Progenitor cell of endocrine pancreas (in vitro differentiated cells): ENCODE results near the gene FCHSD2. TPM values are rescaled to one million over a fixed set of nuclear protein-coding genes. Genes with fewer than 3 reads are reported as not detected.

ENCODE experiments used
- DNase-seq: peaks from one replicate; pipeline ENCODE4 v3.0.0; 2021; ENCODE audit warnings: low spot score; ENCODE audit not compliant: unreplicated experiment
- H3K27ac Mint-ChIP-seq: 2 replicates; pipeline ENCODE4 v1.8.0; 2021; ENCODE audit warnings: mild to moderate bottlenecking, moderate library complexity, mixed read lengths
- H3K27me3 Mint-ChIP-seq: 2 replicates; pipeline ENCODE4 v1.8.0; 2021; ENCODE audit warnings: mixed read lengths
- H3K36me3 Mint-ChIP-seq: 2 replicates; pipeline ENCODE4 v1.8.0; 2022; ENCODE audit warnings: mixed read lengths; ENCODE audit not compliant: insufficient read depth
- H3K4me1 Mint-ChIP-seq: 2 replicates; pipeline ENCODE4 v1.8.0; 2021; ENCODE audit warnings: low read depth, mixed read lengths
- H3K4me3 Mint-ChIP-seq: 2 replicates; pipeline ENCODE4 v1.8.0; 2021; ENCODE audit warnings: low read depth, mild to moderate bottlenecking, moderate library complexity, mixed read lengths
- H3K9me3 Mint-ChIP-seq: 2 replicates; pipeline ENCODE4 v1.8.0; 2021; ENCODE audit warnings: low read depth, mixed read lengths
- CTCF ChIP-seq: fragments of 200-600 bp; sonication (generic); IDR thresholded peaks from one replicate; pipeline ENCODE4 v1.5.0; 2021; ENCODE audit warnings: antibody characterized with exemption, mild to moderate bottlenecking; ENCODE audit not compliant: unreplicated experiment
- total RNA-seq: library from RNA; stranded (reverse); gene quantifications from 2 replicates; pipeline ENCODE4 v1.2.1, GENCODE V29; 2021

Gene FCHSD2
- total RNA-seq, 1 donor from 2014 or later = 35.4 TPM

GRCh38 chr11:73001615-73002014 is 140.5 kb downstream of the FCHSD2 start:
- no peak for TF ChIP-seq CTCF
- Mint-ChIP-seq H3K27ac (no peak overlapping the region), H3K9me3 (peaks cover 3% of the 10 kb centered on the region), H3K27me3 (no peaks in the 10 kb centered on the region), H3K4me1 (peaks cover 13% of the 10 kb centered on the region), H3K4me3 (no peak overlapping the region), H3K36me3 (peaks cover 11% of the 10 kb centered on the region)
- DNase-seq = no peak

GRCh38 chr11:72998676-72999075 is 143.4 kb downstream of the FCHSD2 start:
- H3K4me3 Mint-ChIP-seq = no peak overlapping the region
- no peak overlapping the region for H3K27ac Mint-ChIP-seq
- H3K36me3 Mint-ChIP-seq = peaks cover 8% of the 10 kb centered on the region
- TF ChIP-seq CTCF = no peak
- H3K4me1 Mint-ChIP-seq = peaks cover 13% of the 10 kb centered on the region
- no peaks in the 10 kb centered on the region for H3K27me3 Mint-ChIP-seq
- DNase-seq = no peak
- H3K9me3 Mint-ChIP-seq = no peaks in the 10 kb centered on the region

GRCh38 chr11:72996959-72997358 is 145.2 kb downstream of the FCHSD2 start:
- DNase-seq = no peak
- no peak overlapping the region for H3K27ac Mint-ChIP-seq
- H3K36me3 Mint-ChIP-seq = peaks cover 9% of the 10 kb centered on the region
- peaks cover 10% of the 10 kb centered on the region for H3K4me1 Mint-ChIP-seq
- H3K4me3 Mint-ChIP-seq = no peak overlapping the region
- H3K27me3 Mint-ChIP-seq = no peaks in the 10 kb centered on the region
- TF ChIP-seq CTCF = no peak
- H3K9me3 Mint-ChIP-seq = no peaks in the 10 kb centered on the region

DNA sequence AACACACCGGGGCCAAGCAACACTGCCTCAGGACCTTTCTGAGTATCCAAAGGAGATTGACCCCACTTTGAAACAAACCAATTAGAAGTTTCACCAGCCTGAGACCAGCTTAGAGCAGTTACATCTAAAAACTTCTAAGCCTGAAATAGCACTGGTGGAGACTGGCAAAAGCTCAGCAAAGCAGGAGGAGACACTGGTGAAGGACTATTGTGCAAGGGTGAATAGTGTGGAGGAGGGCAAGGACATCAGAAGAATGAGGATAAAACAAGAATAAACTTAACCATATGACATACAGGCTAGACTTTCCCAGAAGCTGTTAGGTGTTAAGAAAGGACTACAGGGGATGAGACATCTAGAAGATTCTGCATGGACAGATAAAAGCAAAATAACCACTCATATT is 152.4 kb downstream of the FCHSD2 start:
- no peak for DNase-seq
- Mint-ChIP-seq H3K27me3 (no peaks in the 10 kb centered on the region), H3K4me3 (no peak overlapping the region), H3K4me1 (peaks cover 38% of the 10 kb centered on the region), H3K9me3 (no peaks in the 10 kb centered on the region), H3K36me3 (peaks cover 8% of the 10 kb centered on the region), H3K27ac (no peak overlapping the region)
- TF ChIP-seq CTCF = no peak

- Mint-ChIP-seq H3K4me1 (peaks cover 46% of the 10 kb centered on the region), H3K4me3 (no peak overlapping the region), H3K27ac (no peak overlapping the region), H3K27me3 (no peaks in the 10 kb centered on the region), H3K9me3 (no peaks in the 10 kb centered on the region), H3K36me3 (peaks cover 8% of the 10 kb centered on the region)
- no peak for DNase-seq
- no peak for TF ChIP-seq CTCF
Measured at GRCh38 chr11:72988821-72989220, 153.3 kb downstream of the FCHSD2 start.

- Mint-ChIP-seq H3K4me1 (peaks cover 47% of the 10 kb centered on the region), H3K27ac (peak overlapping the region; percentile 86), H3K27me3 (no peaks in the 10 kb centered on the region), H3K36me3 (peaks cover 3% of the 10 kb centered on the region), H3K4me3 (peak overlapping the region; percentile 20), H3K9me3 (no peaks in the 10 kb centered on the region)
- DNase-seq = no peak
- no peak for TF ChIP-seq CTCF
Measured at GRCh38 chr11:72985645-72986044, 156.5 kb downstream of the FCHSD2 start.
